ENCODE data around the gene ABCD1. TPM values are rescaled to one million over a fixed set of nuclear protein-coding genes. Genes with fewer than 3 reads are reported as not detected.

The ABCD1 gene
- total RNA-seq, 1 experiment from 2014 or later = 3.5 TPM

GRCh38 chrX:153782313-153782712 lies 57.7 kb downstream of the ABCD1 start:
- BruUV-seq (replicated peaks) = no TSS peak
- CTCF ChIA-PET = no interaction called here
- Mint-ChIP-seq H3K9me3 (ENCODE audit: unreplicated experiment) (no peaks in the 10 kb centered on the region), H3K27ac (ENCODE audit: low read depth, unreplicated experiment) (no peak overlapping the region), H3K4me3 (ENCODE audit: unreplicated experiment) (no peak overlapping the region), H3K27me3 (ENCODE audit: insufficient read depth, unreplicated experiment) (no peaks in the 10 kb centered on the region), H3K36me3 (ENCODE audit: insufficient read depth, unreplicated experiment) (peaks cover 20% of the 10 kb centered on the region), H3K4me1 (ENCODE audit: insufficient read depth, unreplicated experiment) (no peaks in the 10 kb centered on the region)
- no peak for TF ChIP-seq CTCF (IDR thresholded peaks at IDR 0.05; ENCODE audit: unreplicated experiment)
- POLR2A ChIA-PET = interaction anchor here (0.8 kb wide), 1 partner anchor 51 kb away, joined by 3 read pairs; no protein-coding TSS in a partner anchor
- no peak for DNase-seq (ENCODE audit: unreplicated experiment)
- intact Hi-C loops (cut with micrococcal nuclease) = no loop called here

GRCh38 chrX:153782871-153783270 lies 58.2 kb downstream of the ABCD1 start:
- CTCF ChIA-PET = no interaction called here
- H3K4me3 Mint-ChIP-seq (ENCODE audit: unreplicated experiment) = no peak overlapping the region
- no TSS peak for BruUV-seq (replicated peaks)
- no peak overlapping the region for H3K27ac Mint-ChIP-seq (ENCODE audit: low read depth, unreplicated experiment)
- no peak for DNase-seq (ENCODE audit: unreplicated experiment)
- H3K4me1 Mint-ChIP-seq (ENCODE audit: insufficient read depth, unreplicated experiment) = no peaks in the 10 kb centered on the region
- POLR2A ChIA-PET = no interaction called here
- peaks cover 20% of the 10 kb centered on the region for H3K36me3 Mint-ChIP-seq (ENCODE audit: insufficient read depth, unreplicated experiment)
- intact Hi-C loops (cut with micrococcal nuclease) = no loop called here
- H3K9me3 Mint-ChIP-seq (ENCODE audit: unreplicated experiment) = no peaks in the 10 kb centered on the region
- H3K27me3 Mint-ChIP-seq (ENCODE audit: insufficient read depth, unreplicated experiment) = no peaks in the 10 kb centered on the region
- no peak for TF ChIP-seq CTCF (IDR thresholded peaks at IDR 0.05; ENCODE audit: unreplicated experiment)

GRCh38 chrX:153783378-153784013 lies 58.8 kb downstream of the ABCD1 start:
- Mint-ChIP-seq H3K36me3 (ENCODE audit: insufficient read depth, unreplicated experiment) (peaks cover 20% of the 10 kb centered on the region), H3K27me3 (ENCODE audit: insufficient read depth, unreplicated experiment) (no peaks in the 10 kb centered on the region), H3K4me1 (ENCODE audit: insufficient read depth, unreplicated experiment) (no peaks in the 10 kb centered on the region), H3K9me3 (ENCODE audit: unreplicated experiment) (no peaks in the 10 kb centered on the region), H3K4me3 (ENCODE audit: unreplicated experiment) (no peak overlapping the region), H3K27ac (ENCODE audit: low read depth, unreplicated experiment) (no peak overlapping the region)
- CTCF ChIA-PET = no interaction called here
- DNase-seq (ENCODE audit: unreplicated experiment) = no peak
- BruUV-seq (replicated peaks) = no TSS peak
- no peak for TF ChIP-seq CTCF (IDR thresholded peaks at IDR 0.05; ENCODE audit: unreplicated experiment)
- POLR2A ChIA-PET = no interaction called here
- intact Hi-C loops (cut with micrococcal nuclease) = no loop called here

- no peak for DNase-seq (ENCODE audit: unreplicated experiment)
- H3K9me3 Mint-ChIP-seq (ENCODE audit: unreplicated experiment) = no peaks in the 10 kb centered on the region
- no peaks in the 10 kb centered on the region for H3K4me1 Mint-ChIP-seq (ENCODE audit: insufficient read depth, unreplicated experiment)
- H3K4me3 Mint-ChIP-seq (ENCODE audit: unreplicated experiment) = no peak overlapping the region
- POLR2A ChIA-PET = no interaction called here
- BruUV-seq (replicated peaks) = no TSS peak
- no peak for TF ChIP-seq CTCF (IDR thresholded peaks at IDR 0.05; ENCODE audit: unreplicated experiment)
- CTCF ChIA-PET = interaction anchor here (1.0 kb wide), 1 partner anchor 30 kb away, joined by 3 read pairs; no protein-coding TSS in a partner anchor
- no peak overlapping the region for H3K27ac Mint-ChIP-seq (ENCODE audit: low read depth, unreplicated experiment)
- no peaks in the 10 kb centered on the region for H3K27me3 Mint-ChIP-seq (ENCODE audit: insufficient read depth, unreplicated experiment)
- intact Hi-C loops (cut with micrococcal nuclease) = no loop called here
- H3K36me3 Mint-ChIP-seq (ENCODE audit: insufficient read depth, unreplicated experiment) = peaks cover 17% of the 10 kb centered on the region
These were observed 59.8 kb downstream of the ABCD1 start for GRCh38 chrX:153784325-153784967.

Data from MCF 10A (cell line).